CD8-positive, alpha-beta memory T cell (primary cell): ENCODE results near the gene DLG1. TPM values are rescaled to one million over a fixed set of nuclear protein-coding genes. Genes with fewer than 3 reads are reported as not detected.

ENCODE experiments used
- CTCF ChIA-PET: fragments of 350-600 bp; sonication (Branson Sonifier 250); formaldehyde crosslinking; loops from one replicate; lab custom pipeline; 2021; ENCODE audit warnings: antibody characterized with exemption; lab: Charles Lee
- POLR2A ChIA-PET: fragments of 350-600 bp; sonication (Branson Sonifier 250); formaldehyde crosslinking; loops from one replicate; lab custom pipeline; 2021; ENCODE audit warnings: antibody characterized with exemption; lab: Charles Lee
- DNase-seq, 5 donors: peaks; one replicate each; pipeline versions ENCODE4 v3.0.0 to v3.0.0-alpha.2; 2020 to 2022; ENCODE audit warnings: mixed read lengths in 1 of 5
- H3K27ac ChIP-seq: one replicate; pipeline ENCODE4 v1.7.0; 2013; ENCODE audit warnings: low read depth, mild to moderate bottlenecking, low read length, moderate library complexity
- H3K27me3 ChIP-seq: 2 replicates; pipeline ENCODE4 v1.7.0; 2013; ENCODE audit warnings: low read length, mild to moderate bottlenecking; ENCODE audit not compliant: insufficient read depth, poor library complexity, severe bottlenecking
- H3K36me3 ChIP-seq: 2 replicates; pipeline ENCODE4 v1.7.0; 2013; ENCODE audit warnings: mild to moderate bottlenecking, low read length, moderate library complexity; ENCODE audit not compliant: insufficient read depth
- H3K4me1 ChIP-seq: 2 replicates; pipeline ENCODE4 v1.7.0; 2013; ENCODE audit warnings: mild to moderate bottlenecking, low read length, moderate library complexity; ENCODE audit not compliant: insufficient read depth
- H3K4me3 ChIP-seq: 2 replicates; pipeline ENCODE4 v1.7.0; 2013; ENCODE audit warnings: mild to moderate bottlenecking, low read length
- H3K9me3 ChIP-seq: 2 replicates; pipeline ENCODE4 v1.7.0; 2013; ENCODE audit warnings: mild to moderate bottlenecking, low read length
- H3K27ac Mint-ChIP-seq, 8 donors: one replicate each; pipeline ENCODE4 v1.8.0; 2020 to 2021; ENCODE audit warnings: mixed read lengths in 8 of 8, mild to moderate bottlenecking in 6 of 8, inconsistent platforms in 3 of 8, moderate library complexity in 3 of 8
- H3K27me3 Mint-ChIP-seq, 2 donors: one replicate each; pipeline ENCODE4 v1.8.0; 2020 to 2021; ENCODE audit warnings: mixed read lengths in 2 of 2, mild to moderate bottlenecking in 1 of 2, moderate library complexity in 1 of 2
- H3K36me3 Mint-ChIP-seq, 3 donors: one replicate each; pipeline ENCODE4 v1.8.0; 2020 to 2021; ENCODE audit warnings: mixed read lengths in 3 of 3, inconsistent platforms in 1 of 3, mild to moderate bottlenecking in 1 of 3
- H3K4me1 Mint-ChIP-seq, 3 donors: one replicate each; pipeline ENCODE4 v1.8.0; 2020 to 2021; ENCODE audit warnings: mixed read lengths in 3 of 3, inconsistent platforms in 1 of 3, mild to moderate bottlenecking in 1 of 3
- H3K4me3 Mint-ChIP-seq, 7 donors: one replicate each; pipeline ENCODE4 v1.8.0; 2020 to 2021; ENCODE audit warnings: mixed read lengths in 7 of 7, mild to moderate bottlenecking in 6 of 7, moderate library complexity in 4 of 7, inconsistent platforms in 2 of 7
- H3K9me3 Mint-ChIP-seq, 5 donors: one replicate each; pipeline ENCODE4 v1.8.0; 2020 to 2022; ENCODE audit warnings: mixed read lengths in 5 of 5, mild to moderate bottlenecking in 3 of 5, moderate library complexity in 2 of 5, inconsistent platforms in 1 of 5
- polyA plus RNA-seq: library from polyadenylated mRNA; unstranded; fragments of 300-500 nt; fragmentation: Illumina TruSeq; gene quantifications from one replicate; pipeline ENCODE4 v1.2.3, GENCODE V29; 2021
- total RNA-seq, 2 experiments: library from RNA; stranded (reverse); gene quantifications; one replicate each; pipeline ENCODE4 v1.2.3, GENCODE V29; 2021

The DLG1 gene
- total and polyA plus RNA-seq, 3 experiments from 2014 or later = 30.5 to 51.2 (median 49.2) TPM

- Mint-ChIP-seq H3K9me3 (no peaks in the 10 kb centered on the region), H3K27me3 (no peaks in the 10 kb centered on the region), H3K36me3 (peaks cover 0 to 17% (median 1%) of the 10 kb centered on the region in 3 donors), H3K4me1 (peaks cover 7 to 20% (median 20%) of the 10 kb centered on the region in 3 donors), H3K27ac (peak overlapping the region in 3 of 8 donors; percentile 2 to 75 (median 11)), H3K4me3 (no peak overlapping the region)
- Histone ChIP-seq H3K4me3 (no peak overlapping the region), H3K27me3 (no peaks in the 10 kb centered on the region), H3K27ac (no peak overlapping the region), H3K4me1 (no peaks in the 10 kb centered on the region), H3K36me3 (no peaks in the 10 kb centered on the region), H3K9me3 (no peaks in the 10 kb centered on the region)
- no peak for DNase-seq
- ChIA-PET CTCF (no interaction called here), POLR2A (no interaction called here)
Observed at GRCh38 chr3:197191897-197192296, 106.5 kb downstream of the DLG1 start.

GRCh38 chr3:197189623-197190022, 108.8 kb downstream of the DLG1 start:
- Histone ChIP-seq H3K27me3 (no peaks in the 10 kb centered on the region), H3K4me1 (no peaks in the 10 kb centered on the region), H3K36me3 (no peaks in the 10 kb centered on the region), H3K9me3 (no peaks in the 10 kb centered on the region), H3K4me3 (no peak overlapping the region), H3K27ac (no peak overlapping the region)
- ChIA-PET CTCF (interaction anchor here (0.6 to 1.4 kb wide), 2 partner anchors 187 to 518 kb away, joined by 3 to 4 read pairs; no protein-coding TSS in a partner anchor), POLR2A (no interaction called here)
- H3K36me3 Mint-ChIP-seq = peaks cover 0 to 17% (median 1%) of the 10 kb centered on the region in 3 donors
- H3K27me3 Mint-ChIP-seq = no peaks in the 10 kb centered on the region
- peaks cover 4 to 15% (median 10%) of the 10 kb centered on the region in 3 donors for H3K4me1 Mint-ChIP-seq
- peak overlapping the region in 4 of 8 donors; percentile 12 to 71 (median 19) for H3K27ac Mint-ChIP-seq
- no peaks in the 10 kb centered on the region for H3K9me3 Mint-ChIP-seq
- no peak overlapping the region for H3K4me3 Mint-ChIP-seq
- no peak for DNase-seq

- Histone ChIP-seq H3K9me3 (no peaks in the 10 kb centered on the region), H3K4me1 (no peaks in the 10 kb centered on the region), H3K27ac (no peak overlapping the region), H3K36me3 (no peaks in the 10 kb centered on the region), H3K27me3 (no peaks in the 10 kb centered on the region), H3K4me3 (no peak overlapping the region)
- DNase-seq = no peak
- Mint-ChIP-seq H3K27ac (no peak overlapping the region), H3K9me3 (no peaks in the 10 kb centered on the region), H3K4me1 (peaks cover 4 to 16% (median 10%) of the 10 kb centered on the region in 3 donors), H3K4me3 (no peak overlapping the region), H3K27me3 (no peaks in the 10 kb centered on the region), H3K36me3 (peaks cover 0 to 17% (median 1%) of the 10 kb centered on the region in 3 donors)
- ChIA-PET POLR2A (no interaction called here), CTCF (interaction anchor here (0.6 kb wide), 1 partner anchor 517 kb away, joined by 3 read pairs; no protein-coding TSS in a partner anchor)
Observed at GRCh38 chr3:197188963-197189362, 109.4 kb downstream of the DLG1 start.

GRCh38 chr3:197186887-197187588, 111.4 kb downstream of the DLG1 start:
- H3K36me3 ChIP-seq = no peaks in the 10 kb centered on the region
- CTCF ChIA-PET = interaction anchor here (0.7 to 1.5 kb wide), 3 partner anchors 10 to 209 kb away, joined by 3 to 5 read pairs (median 3); no protein-coding TSS in a partner anchor
- no peaks in the 10 kb centered on the region for H3K9me3 ChIP-seq
- H3K9me3 Mint-ChIP-seq = no peaks in the 10 kb centered on the region
- DNase-seq = peak in 2 of 5 donors; percentile 29 to 33
- no peak overlapping the region for H3K27ac ChIP-seq
- no peak overlapping the region for H3K27ac Mint-ChIP-seq
- POLR2A ChIA-PET = no interaction called here
- no peak overlapping the region for H3K4me3 Mint-ChIP-seq
- peaks cover 0 to 13% (median 2%) of the 10 kb centered on the region in 3 donors for H3K36me3 Mint-ChIP-seq
- H3K4me1 Mint-ChIP-seq = peaks cover 10 to 22% (median 14%) of the 10 kb centered on the region in 3 donors
- H3K4me1 ChIP-seq = no peaks in the 10 kb centered on the region
- no peaks in the 10 kb centered on the region for H3K27me3 Mint-ChIP-seq
- no peaks in the 10 kb centered on the region for H3K27me3 ChIP-seq
- H3K4me3 ChIP-seq = no peak overlapping the region

GRCh38 chr3:197183582-197183981, 114.8 kb downstream of the DLG1 start:
- Mint-ChIP-seq H3K4me3 (no peak overlapping the region), H3K4me1 (peaks cover 12 to 24% (median 15%) of the 10 kb centered on the region in 3 donors), H3K27ac (no peak overlapping the region), H3K9me3 (no peaks in the 10 kb centered on the region), H3K27me3 (no peaks in the 10 kb centered on the region), H3K36me3 (peaks cover 0 to 4% (median 4%) of the 10 kb centered on the region in 3 donors)
- no peak for DNase-seq
- H3K36me3 ChIP-seq = no peaks in the 10 kb centered on the region
- H3K27me3 ChIP-seq = no peaks in the 10 kb centered on the region
- H3K4me1 ChIP-seq = no peaks in the 10 kb centered on the region
- no peaks in the 10 kb centered on the region for H3K9me3 ChIP-seq
- no peak overlapping the region for H3K27ac ChIP-seq
- ChIA-PET POLR2A (no interaction called here), CTCF (interaction anchor here (0.9 kb wide), 1 partner anchor 180 kb away, joined by 3 read pairs; no protein-coding TSS in a partner anchor)
- H3K4me3 ChIP-seq = no peak overlapping the region

- H3K4me3 ChIP-seq = no peak overlapping the region
- Mint-ChIP-seq H3K27me3 (no peaks in the 10 kb centered on the region), H3K9me3 (no peaks in the 10 kb centered on the region), H3K27ac (peak overlapping the region in 1 of 8 donors; percentile 57), H3K36me3 (peaks cover 0 to 13% (median 9%) of the 10 kb centered on the region in 3 donors), H3K4me1 (peaks cover 20 to 31% (median 21%) of the 10 kb centered on the region in 3 donors), H3K4me3 (no peak overlapping the region)
- no peak for DNase-seq
- no peaks in the 10 kb centered on the region for H3K36me3 ChIP-seq
- H3K9me3 ChIP-seq = no peaks in the 10 kb centered on the region
- CTCF ChIA-PET = no interaction called here
- H3K27ac ChIP-seq = no peak overlapping the region
- POLR2A ChIA-PET = no interaction called here
- H3K27me3 ChIP-seq = no peaks in the 10 kb centered on the region
- H3K4me1 ChIP-seq = no peaks in the 10 kb centered on the region
Observed at GRCh38 chr3:197181741-197182140, 116.7 kb downstream of the DLG1 start.

- Histone ChIP-seq H3K36me3 (no peaks in the 10 kb centered on the region), H3K9me3 (no peaks in the 10 kb centered on the region), H3K27ac (no peak overlapping the region), H3K4me3 (no peak overlapping the region), H3K27me3 (no peaks in the 10 kb centered on the region), H3K4me1 (no peaks in the 10 kb centered on the region)
- H3K9me3 Mint-ChIP-seq = no peaks in the 10 kb centered on the region
- H3K27me3 Mint-ChIP-seq = no peaks in the 10 kb centered on the region
- H3K36me3 Mint-ChIP-seq = peaks cover 0 to 15% (median 9%) of the 10 kb centered on the region in 3 donors
- CTCF ChIA-PET = no interaction called here
- no peak overlapping the region for H3K27ac Mint-ChIP-seq
- no peak for DNase-seq
- peaks cover 21 to 30% (median 29%) of the 10 kb centered on the region in 3 donors for H3K4me1 Mint-ChIP-seq
- H3K4me3 Mint-ChIP-seq = no peak overlapping the region
- POLR2A ChIA-PET = interaction anchor here (0.5 kb wide), 1 partner anchor 86 kb away, joined by 4 read pairs; no protein-coding TSS in a partner anchor
Observed at GRCh38 chr3:197178998-197179397, 119.4 kb downstream of the DLG1 start.

GRCh38 chr3:197175503-197175902, 122.9 kb downstream of the DLG1 start:
- H3K27me3 Mint-ChIP-seq = no peaks in the 10 kb centered on the region
- ChIA-PET CTCF (no interaction called here), POLR2A (no interaction called here)
- H3K36me3 Mint-ChIP-seq = peaks cover 0 to 12% (median 6%) of the 10 kb centered on the region in 3 donors
- H3K9me3 Mint-ChIP-seq = no peaks in the 10 kb centered on the region
- Histone ChIP-seq H3K9me3 (no peaks in the 10 kb centered on the region), H3K36me3 (no peaks in the 10 kb centered on the region), H3K27ac (no peak overlapping the region), H3K4me3 (no peak overlapping the region), H3K27me3 (no peaks in the 10 kb centered on the region), H3K4me1 (no peaks in the 10 kb centered on the region)
- H3K4me3 Mint-ChIP-seq = no peak overlapping the region
- DNase-seq = no peak
- peaks cover 12 to 37% (median 35%) of the 10 kb centered on the region in 3 donors for H3K4me1 Mint-ChIP-seq
- H3K27ac Mint-ChIP-seq = no peak overlapping the region
